T-helper 17 cell (primary cell): ENCODE data around the gene HOXD4. TPM values are rescaled to one million over a fixed set of nuclear protein-coding genes. Genes with fewer than 3 reads are reported as not detected.

Experiments
- ATAC-seq: fragments of 150-1000 bp; cut with Tn5 transposase; 2 replicates; pipeline ENCODE4 v1.10.0; 2021; ENCODE audit warnings: mild to moderate bottlenecking, moderate library complexity
- DNase-seq, 3 donors: peaks; one replicate each; pipeline versions ENCODE4 v3.0.0 to v3.0.0-alpha.2; 2020 to 2021
- H3K9me3 ChIP-seq: one replicate; pipeline ENCODE4 v1.7.0; 2013; ENCODE audit warnings: low read length, mild to moderate bottlenecking; ENCODE audit not compliant: control insufficient read depth, poor library complexity, severe bottlenecking
- H3K27ac Mint-ChIP-seq: one replicate; pipeline ENCODE4 v1.8.0; 2022; ENCODE audit warnings: mild to moderate bottlenecking, moderate library complexity, mixed read lengths
- H3K27me3 Mint-ChIP-seq: one replicate; pipeline ENCODE4 v1.8.0; 2022; ENCODE audit warnings: mixed read lengths
- H3K36me3 Mint-ChIP-seq: one replicate; pipeline ENCODE4 v1.8.0; 2022; ENCODE audit warnings: low read depth, mixed read lengths
- H3K4me1 Mint-ChIP-seq: one replicate; pipeline ENCODE4 v1.8.0; 2022; ENCODE audit warnings: mild to moderate bottlenecking, mixed read lengths
- H3K4me3 Mint-ChIP-seq: one replicate; pipeline ENCODE4 v1.8.0; 2022; ENCODE audit warnings: mild to moderate bottlenecking, moderate library complexity, mixed read lengths
- total RNA-seq, 4 donors: library from RNA in 2 of 4; stranded (reverse) in 2 of 4; gene quantifications; one replicate each; pipeline ENCODE4 v1.2.3 and lab custom pipeline; 2022 to 2026

The HOXD4 gene
- total RNA-seq, 2 donors from 2014 or later, result not detected

GRCh38 chr2:176109192-176109901, 42.0 kb upstream of the HOXD4 start:
- Mint-ChIP-seq H3K27ac (peak overlapping the region; percentile 77), H3K27me3 (peaks cover 82% of the 10 kb centered on the region), H3K4me3 (peak overlapping the region; percentile 47), H3K36me3 (peaks cover 6% of the 10 kb centered on the region), H3K4me1 (peaks cover 10% of the 10 kb centered on the region)
- H3K9me3 ChIP-seq, result peaks cover under 1% of the 10 kb centered on the region
- DNase-seq (no peak), ATAC-seq (no peak)

- Mint-ChIP-seq H3K4me3 (no peak overlapping the region), H3K27me3 (peaks cover 82% of the 10 kb centered on the region), H3K36me3 (peaks cover 6% of the 10 kb centered on the region), H3K27ac (peak overlapping the region; percentile 77), H3K4me1 (peaks cover 9% of the 10 kb centered on the region)
- H3K9me3 ChIP-seq, result no peaks in the 10 kb centered on the region
- DNase-seq (no peak), ATAC-seq (no peak)
Measured at GRCh38 chr2:176109946-176110345, 41.4 kb upstream of the HOXD4 start.

GRCh38 chr2:176110415-176111308, 40.7 kb upstream of the HOXD4 start:
- no peaks in the 10 kb centered on the region for H3K9me3 ChIP-seq
- peaks cover 74% of the 10 kb centered on the region for H3K27me3 Mint-ChIP-seq
- peaks cover 6% of the 10 kb centered on the region for H3K36me3 Mint-ChIP-seq
- peaks cover 7% of the 10 kb centered on the region for H3K4me1 Mint-ChIP-seq
- peak overlapping the region; percentile 83 for H3K27ac Mint-ChIP-seq
- no peak overlapping the region for H3K4me3 Mint-ChIP-seq
- DNase-seq, result no peak
- no peak for ATAC-seq

GRCh38 chr2:176111309-176111663, 40.1 kb upstream of the HOXD4 start:
- no peaks in the 10 kb centered on the region for H3K9me3 ChIP-seq
- Mint-ChIP-seq H3K4me1 (peaks cover 2% of the 10 kb centered on the region), H3K4me3 (peak overlapping the region; percentile 12), H3K27me3 (peaks cover 71% of the 10 kb centered on the region), H3K36me3 (peaks cover 4% of the 10 kb centered on the region), H3K27ac (peak overlapping the region; percentile 83)
- ATAC-seq (no peak), DNase-seq (no peak)

GRCh38 chr2:176111846-176112374, 39.4 kb upstream of the HOXD4 start:
- peaks cover 74% of the 10 kb centered on the region for H3K27me3 Mint-ChIP-seq
- peaks cover 4% of the 10 kb centered on the region for H3K36me3 Mint-ChIP-seq
- H3K27ac Mint-ChIP-seq, result peak overlapping the region; percentile 83
- no peaks in the 10 kb centered on the region for H3K4me1 Mint-ChIP-seq
- H3K9me3 ChIP-seq, result no peaks in the 10 kb centered on the region
- ATAC-seq (no peak), DNase-seq (no peak)
- H3K4me3 Mint-ChIP-seq, result no peak overlapping the region

- no peaks in the 10 kb centered on the region for H3K4me1 Mint-ChIP-seq
- H3K9me3 ChIP-seq, result no peaks in the 10 kb centered on the region
Measured at GRCh38 chr2:176112375-176113302, 38.7 kb upstream of the HOXD4 start.

GRCh38 chr2:176114120-176114929, 37.0 kb upstream of the HOXD4 start:
- Mint-ChIP-seq H3K27ac (peak overlapping the region; percentile 83), H3K27me3 (peaks cover 87% of the 10 kb centered on the region), H3K36me3 (peaks cover 4% of the 10 kb centered on the region), H3K4me1 (peaks cover 2% of the 10 kb centered on the region), H3K4me3 (no peak overlapping the region)
- no peak for ATAC-seq
- DNase-seq, result no peak
- no peaks in the 10 kb centered on the region for H3K9me3 ChIP-seq

More at GRCh38 chr2:176112375-176113302, 38.7 kb upstream of the HOXD4 start:
- ATAC-seq, result no peak
- Mint-ChIP-seq H3K27me3 (peaks cover 80% of the 10 kb centered on the region), H3K27ac (peak overlapping the region; percentile 83), H3K36me3 (peaks cover 4% of the 10 kb centered on the region), H3K4me3 (peak overlapping the region; percentile 36)
- no peak for DNase-seq

GRCh38 chr2:176114930-176115625, 36.3 kb upstream of the HOXD4 start:
- peaks cover 2% of the 10 kb centered on the region for H3K4me1 Mint-ChIP-seq
- peaks cover 86% of the 10 kb centered on the region for H3K27me3 Mint-ChIP-seq
- peaks cover 6% of the 10 kb centered on the region for H3K36me3 Mint-ChIP-seq
- DNase-seq, result no peak
- no peaks in the 10 kb centered on the region for H3K9me3 ChIP-seq
- no peak for ATAC-seq
- no peak overlapping the region for H3K4me3 Mint-ChIP-seq
- H3K27ac Mint-ChIP-seq, result peak overlapping the region; percentile 83

GRCh38 chr2:176115883-176116813, 35.2 kb upstream of the HOXD4 start, which contains the start of gene HOXD10:
HOXD10 (plus strand) TSS chr2:176116778; CDS start chr2:176116834, 56 bp downstream.
- H3K9me3 ChIP-seq, result no peaks in the 10 kb centered on the region
- peak within 1 kb of the TSS; percentile 12 for H3K4me3 Mint-ChIP-seq
- peaks cover 2% of the 10 kb centered on the region for H3K4me1 Mint-ChIP-seq

GRCh38 chr2:176117162-176117822, 34.1 kb upstream of the HOXD4 start:
- no peaks in the 10 kb centered on the region for H3K9me3 ChIP-seq
- Mint-ChIP-seq H3K4me3 (peak overlapping the region; percentile 12), H3K27me3 (peaks cover 80% of the 10 kb centered on the region), H3K27ac (no peak overlapping the region), H3K4me1 (peaks cover 2% of the 10 kb centered on the region), H3K36me3 (peaks cover 4% of the 10 kb centered on the region)
- DNase-seq (no peak), ATAC-seq (no peak)

More at GRCh38 chr2:176115883-176116813, 35.2 kb upstream of the HOXD4 start, which contains the start of gene HOXD10:
- no peak within 1 kb of the TSS for H3K27ac Mint-ChIP-seq
- H3K36me3 Mint-ChIP-seq, result peaks cover 6% of the 10 kb centered on the region
- H3K27me3 Mint-ChIP-seq, result peaks cover 86% of the 10 kb centered on the region
- ATAC-seq, result no peak
- DNase-seq, result no peak
